ENCODE measurements around the gene TPX2.

Gene TPX2

DNA sequence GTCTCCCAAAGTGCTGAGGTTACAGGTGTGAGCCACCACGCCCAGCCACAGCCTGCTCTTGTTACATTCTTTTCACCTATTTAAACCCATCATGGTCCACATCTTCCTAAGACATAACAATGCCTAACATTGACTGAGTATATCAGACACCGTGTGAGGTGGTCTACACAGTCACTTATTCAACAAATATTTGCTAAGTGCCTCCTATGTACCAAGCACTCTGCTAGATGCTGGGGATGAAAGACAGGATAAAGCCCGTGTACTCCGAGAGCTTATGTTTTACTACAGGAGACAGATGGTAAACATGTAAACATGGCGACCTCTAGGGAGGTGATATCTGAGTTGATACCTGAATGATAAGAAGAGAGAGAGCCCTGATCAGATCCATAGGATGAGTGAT, 29.2 kb upstream of the TPX2 start:
- Mint-ChIP-seq H3K27me3 (ENCODE audit: low read depth) (no peaks in the 10 kb centered on the region), H3K9me3 (no peaks in the 10 kb centered on the region), H3K36me3 (ENCODE audit: low read depth) (peaks cover 54% of the 10 kb centered on the region), H3K27ac (peak overlapping the region in 1 of 3 experiments; percentile 13), H3K4me3 (no peak overlapping the region), H3K4me1 (peaks cover 57% of the 10 kb centered on the region)
- TF ChIP-seq, protein P1, sequence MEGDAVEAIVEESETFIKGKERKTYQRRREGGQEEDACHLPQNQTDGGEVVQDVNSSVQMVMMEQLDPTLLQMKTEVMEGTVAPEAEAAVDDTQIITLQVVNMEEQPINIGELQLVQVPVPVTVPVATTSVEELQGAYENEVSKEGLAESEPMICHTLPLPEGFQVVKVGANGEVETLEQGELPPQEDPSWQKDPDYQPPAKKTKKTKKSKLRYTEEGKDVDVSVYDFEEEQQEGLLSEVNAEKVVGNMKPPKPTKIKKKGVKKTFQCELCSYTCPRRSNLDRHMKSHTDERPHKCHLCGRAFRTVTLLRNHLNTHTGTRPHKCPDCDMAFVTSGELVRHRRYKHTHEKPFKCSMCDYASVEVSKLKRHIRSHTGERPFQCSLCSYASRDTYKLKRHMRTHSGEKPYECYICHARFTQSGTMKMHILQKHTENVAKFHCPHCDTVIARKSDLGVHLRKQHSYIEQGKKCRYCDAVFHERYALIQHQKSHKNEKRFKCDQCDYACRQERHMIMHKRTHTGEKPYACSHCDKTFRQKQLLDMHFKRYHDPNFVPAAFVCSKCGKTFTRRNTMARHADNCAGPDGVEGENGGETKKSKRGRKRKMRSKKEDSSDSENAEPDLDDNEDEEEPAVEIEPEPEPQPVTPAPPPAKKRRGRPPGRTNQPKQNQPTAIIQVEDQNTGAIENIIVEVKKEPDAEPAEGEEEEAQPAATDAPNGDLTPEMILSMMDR (IDR thresholded peaks at IDR 0.05; ENCODE audit: unreplicated experiment in 3 of 3): no peak

DNA sequence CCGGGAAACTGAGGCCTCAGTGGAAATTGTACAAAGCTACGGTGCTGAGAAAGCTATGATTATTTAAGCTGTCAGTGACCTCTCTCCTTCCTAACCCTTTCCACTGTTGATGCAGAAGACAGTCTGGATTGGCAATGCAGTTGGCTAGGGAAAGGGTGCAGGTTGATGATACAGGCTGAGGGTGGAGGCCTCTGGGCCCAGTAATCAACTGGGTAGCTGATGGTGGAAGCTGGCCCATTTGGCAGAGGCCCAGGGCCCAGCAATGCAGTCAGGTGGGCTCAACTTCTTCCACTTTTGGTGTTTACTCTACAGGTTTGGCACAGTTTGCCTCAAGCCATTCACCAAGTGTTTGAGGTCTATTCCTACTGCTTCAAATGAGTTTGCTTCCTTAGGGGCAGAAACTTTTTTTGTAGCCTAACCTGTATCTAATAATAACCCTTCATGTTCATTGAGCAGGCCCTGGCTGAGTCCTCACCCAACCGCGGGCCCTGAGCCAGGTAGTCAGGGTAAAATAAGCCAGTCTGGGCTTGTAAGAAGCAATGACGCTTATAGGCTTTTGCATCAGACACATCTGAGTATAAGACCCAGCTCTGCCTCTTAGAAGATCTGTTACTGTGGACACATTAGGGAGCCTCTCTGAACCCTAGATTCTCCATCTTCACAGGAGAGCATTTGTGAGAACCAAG, 28.5 kb upstream of the TPX2 start:
- peaks cover 59% of the 10 kb centered on the region for H3K36me3 Mint-ChIP-seq (ENCODE audit: low read depth)
- no peaks in the 10 kb centered on the region for H3K27me3 Mint-ChIP-seq (ENCODE audit: low read depth)
- H3K27ac Mint-ChIP-seq: peak overlapping the region; percentile 56 to 96 (median 96)
- H3K9me3 Mint-ChIP-seq: no peaks in the 10 kb centered on the region
- TF ChIP-seq, protein P1 (IDR thresholded peaks at IDR 0.05; ENCODE audit: unreplicated experiment in 3 of 3): no peak
- H3K4me3 Mint-ChIP-seq: no peak overlapping the region
- H3K4me1 Mint-ChIP-seq: peaks cover 58% of the 10 kb centered on the region

DNA sequence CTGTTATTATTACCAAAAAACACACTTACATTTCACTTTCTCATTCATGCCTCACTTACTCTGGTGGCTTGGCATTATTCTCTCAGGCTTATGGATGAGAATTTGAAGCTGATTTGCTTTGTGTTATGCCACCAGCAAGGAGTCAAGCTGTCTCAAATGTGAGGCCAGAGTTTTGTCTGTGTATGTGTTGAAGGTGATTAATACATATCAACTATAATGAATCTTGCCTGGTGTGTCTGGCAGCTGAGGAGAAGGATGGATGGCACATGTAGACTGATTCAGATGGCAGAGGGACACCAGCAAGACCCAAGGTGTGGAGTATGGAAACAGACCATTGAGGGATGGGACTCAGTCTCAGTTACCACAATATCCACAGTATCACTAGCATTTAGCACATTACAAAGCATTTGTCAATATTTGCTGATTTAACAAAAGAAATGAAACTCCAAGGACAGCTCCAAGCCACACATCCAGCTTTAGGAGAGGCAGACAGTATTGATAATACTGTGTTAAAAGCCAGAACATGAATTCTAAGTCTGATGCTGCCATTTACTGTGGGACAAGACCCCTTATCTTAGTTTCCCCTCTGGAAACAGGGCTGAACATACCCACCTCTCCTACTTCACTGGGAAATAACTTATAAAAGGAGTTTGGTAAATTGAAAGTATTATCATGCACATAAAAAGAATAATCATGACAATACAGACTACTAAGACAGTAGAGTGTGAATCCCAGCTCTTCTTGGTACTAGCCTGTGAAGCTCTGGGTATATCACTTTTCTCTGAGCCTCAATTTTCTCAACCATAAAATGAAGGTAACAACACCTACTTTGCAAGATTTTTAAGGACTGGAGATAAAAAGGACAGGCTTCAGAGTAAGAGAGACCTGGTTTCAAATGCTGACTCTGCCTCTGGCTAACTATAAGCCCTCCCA, 27.6 kb upstream of the TPX2 start:
- Mint-ChIP-seq H3K4me3 (no peak overlapping the region), H3K27me3 (ENCODE audit: low read depth) (no peaks in the 10 kb centered on the region), H3K27ac (peak overlapping the region; percentile 90 to 96 (median 96)), H3K4me1 (peaks cover 67% of the 10 kb centered on the region), H3K9me3 (no peaks in the 10 kb centered on the region), H3K36me3 (ENCODE audit: low read depth) (peaks cover 59% of the 10 kb centered on the region)
- TF ChIP-seq, protein P1 (IDR thresholded peaks at IDR 0.05; ENCODE audit: unreplicated experiment in 3 of 3): no peak

DNA sequence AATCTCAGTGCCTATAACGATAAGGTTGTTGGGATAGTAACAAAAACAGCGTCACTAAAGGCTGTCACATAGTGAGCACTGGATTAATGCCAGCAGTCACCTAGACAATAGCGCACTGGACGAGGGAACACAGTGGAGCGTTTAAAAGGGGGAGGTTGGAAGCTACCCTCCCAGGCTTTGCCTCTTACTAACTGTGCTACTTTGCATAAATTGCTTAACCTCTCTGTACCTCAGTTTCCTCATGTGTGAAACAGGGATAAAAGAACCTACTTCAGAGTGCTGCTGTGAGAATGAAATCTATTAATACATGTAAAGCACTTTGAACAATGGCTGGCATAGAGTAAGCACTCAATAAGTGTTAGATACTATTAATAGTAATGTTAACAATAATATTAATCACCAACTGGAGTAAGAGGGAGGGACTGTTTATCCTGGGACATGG, 27.0 kb upstream of the TPX2 start:
- Mint-ChIP-seq H3K4me3 (peak overlapping the region in 1 of 3 experiments; percentile 14), H3K36me3 (ENCODE audit: low read depth) (peaks cover 59% of the 10 kb centered on the region), H3K27ac (peak overlapping the region; percentile 90 to 96 (median 96)), H3K9me3 (no peaks in the 10 kb centered on the region), H3K27me3 (ENCODE audit: low read depth) (no peaks in the 10 kb centered on the region), H3K4me1 (peaks cover 74% of the 10 kb centered on the region)
- TF ChIP-seq, protein P1 (IDR thresholded peaks at IDR 0.05; ENCODE audit: unreplicated experiment in 3 of 3): no peak

DNA sequence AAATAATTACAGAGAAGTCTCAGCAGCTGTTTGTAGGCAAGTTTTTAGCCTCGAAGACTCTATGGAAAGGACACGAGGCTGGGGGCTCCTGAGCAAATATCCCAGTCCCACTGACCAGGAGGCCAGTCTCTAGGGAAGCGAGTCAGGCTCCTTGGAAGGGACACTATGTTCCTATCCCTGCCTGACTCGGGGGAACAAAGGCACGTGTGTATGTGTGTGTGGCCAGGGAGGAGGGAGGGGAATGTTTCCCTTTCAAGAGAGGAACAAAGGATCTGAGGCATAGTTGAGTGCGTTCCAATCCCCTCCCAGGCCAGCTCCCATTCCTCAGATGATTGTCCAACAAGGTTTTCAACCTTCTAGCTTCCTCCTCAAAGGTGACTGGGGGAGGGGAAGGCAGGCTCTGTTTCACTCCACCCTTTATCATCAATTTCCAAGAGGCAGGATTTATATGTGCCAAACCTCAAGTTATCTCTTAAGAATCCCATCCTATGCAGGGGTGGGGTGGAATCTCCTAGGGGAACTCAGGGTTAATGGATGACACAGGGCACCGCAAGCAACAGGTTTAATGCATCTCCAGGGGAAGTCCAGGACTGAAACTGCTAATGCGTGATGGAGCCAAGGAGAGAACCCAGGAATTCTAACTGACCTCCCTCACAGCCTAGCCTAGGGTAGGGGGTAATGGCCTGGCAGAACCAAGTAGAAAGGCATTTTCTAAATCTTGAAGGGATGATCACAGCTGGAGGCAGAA, 26.4 kb upstream of the TPX2 start:
- H3K4me3 Mint-ChIP-seq: peak overlapping the region; percentile 43 to 72 (median 60)
- no peaks in the 10 kb centered on the region for H3K9me3 Mint-ChIP-seq
- TF ChIP-seq, protein P1 (IDR thresholded peaks at IDR 0.05; ENCODE audit: unreplicated experiment in 3 of 3): no peak
- peaks cover 56% of the 10 kb centered on the region for H3K36me3 Mint-ChIP-seq (ENCODE audit: low read depth)
- peaks cover 80% of the 10 kb centered on the region for H3K4me1 Mint-ChIP-seq
- peak overlapping the region; percentile 90 to 96 (median 96) for H3K27ac Mint-ChIP-seq
- H3K27me3 Mint-ChIP-seq (ENCODE audit: low read depth): no peaks in the 10 kb centered on the region
